Hepatocyte (in vitro differentiated cells): Measurements from ENCODE around the gene OSCP1. TPM values are rescaled to one million over a fixed set of nuclear protein-coding genes. Genes with fewer than 3 reads are reported as not detected.

Experiments
- DNase-seq: peaks from one replicate; pipeline ENCODE4 v3.0.0-alpha.2; 2016; ENCODE audit warnings: low spot score
- H2AFZ ChIP-seq: fragments of 200-600 bp; sonication (generic); 2 replicates; pipeline ENCODE4 v1.6.0; 2016; ENCODE audit warnings: antibody characterized with exemption, mild to moderate bottlenecking
- H3K27ac ChIP-seq: fragments of 200-600 bp; sonication (generic); 2 replicates; pipeline ENCODE4 v1.5.1; 2016; ENCODE audit warnings: mild to moderate bottlenecking
- H3K27me3 ChIP-seq: fragments of 200-600 bp; sonication (generic); 2 replicates; pipeline ENCODE4 v1.6.1; 2016
- H3K36me3 ChIP-seq: fragments of 200-600 bp; sonication (generic); replicated peaks from 2 replicates; pipeline ENCODE4 v1.5.1; 2016; ENCODE audit warnings: low read depth; ENCODE audit not compliant: insufficient read depth
- H3K4me1 ChIP-seq: fragments of 200-600 bp; sonication (generic); 2 replicates; pipeline ENCODE4 v1.5.1; 2016; ENCODE audit warnings: mild to moderate bottlenecking, moderate library complexity; ENCODE audit not compliant: insufficient read depth
- H3K4me2 ChIP-seq: fragments of 200-600 bp; sonication (generic); 2 replicates; pipeline ENCODE4 v1.6.0; 2016
- H3K4me3 ChIP-seq: fragments of 200-600 bp; sonication (generic); 2 replicates; pipeline ENCODE4 v1.5.1; 2016; ENCODE audit warnings: mild to moderate bottlenecking
- H3K79me2 ChIP-seq: fragments of 200-600 bp; sonication (generic); 2 replicates; pipeline ENCODE4 v1.6.0; 2017; ENCODE audit warnings: mild to moderate bottlenecking
- H3K9me2 ChIP-seq: fragments of 200-600 bp; sonication (generic); replicated peaks from 2 replicates; pipeline ENCODE4 v1.6.0; 2017; ENCODE audit warnings: mild to moderate bottlenecking; ENCODE audit not compliant: insufficient read depth
- H3K9me3 ChIP-seq: fragments of 200-600 bp; sonication (generic); 2 replicates; pipeline ENCODE4 v1.5.1; 2016; ENCODE audit warnings: low read depth, mild to moderate bottlenecking
- H4K20me1 ChIP-seq: fragments of 200-600 bp; sonication (generic); 2 replicates; pipeline ENCODE4 v1.6.0; 2016; ENCODE audit warnings: mild to moderate bottlenecking; ENCODE audit not compliant: insufficient read depth, poor library complexity, severe bottlenecking
- EZH2 ChIP-seq: fragments of 200-600 bp; sonication (generic); IDR thresholded peaks from 2 replicates; pipeline ENCODE4 v1.6.1; 2016; ENCODE audit warnings: antibody characterized with exemption, mild to moderate bottlenecking, borderline replicate concordance
- EZH2phosphoT487 ChIP-seq: fragments of 200-600 bp; sonication (generic); IDR thresholded peaks from one replicate; pipeline ENCODE4 v1.6.1; 2018; ENCODE audit warnings: antibody characterized with exemption, mild to moderate bottlenecking, low read depth, moderate library complexity; ENCODE audit not compliant: unreplicated experiment, severe bottlenecking
- WGBS: methylation state at CpG from one replicate; pipeline ENCODE4 v1.1.6; 2016; ENCODE audit warnings: low lambda C conversion rate; ENCODE audit errors: missing lambda C conversion rate; 5-methylcytosine and 5-hydroxymethylcytosine counted together
- polyA plus RNA-seq: library from polyadenylated mRNA; unstranded; fragments of >200 nt; fragmentation: Nextera tagmentation; extraction: Ambion mirVana; gene quantifications from 2 replicates; pipeline ENCODE4 v1.2.1, GENCODE V29; 2016
- total RNA-seq: library from RNA; depleted of rRNA; stranded (reverse); fragments of >200 nt; gene quantifications from 2 replicates; pipeline ENCODE4 v1.2.3, GENCODE V29; 2014
- TF ChIP-seq, protein P1 (sequence below): fragments of 200-600 bp; sonication (generic); IDR thresholded peaks from 2 replicates; pipeline ENCODE4 v1.5.1; 2016; ENCODE audit warnings: antibody characterized with exemption, mild to moderate bottlenecking; ENCODE audit not compliant: poor library complexity

Gene OSCP1
- total and polyA plus RNA-seq, 2 experiments from 2014 or later: 5.8 to 7.6 TPM

- no peaks in the 10 kb centered on the region for H3K9me2 ChIP-seq
- H3K79me2 ChIP-seq: peaks cover 93% of the 10 kb centered on the region
- peaks cover 12% of the 10 kb centered on the region for H3K4me1 ChIP-seq
- peak overlapping the region; percentile 35 for H3K4me2 ChIP-seq
- peak overlapping the region; percentile 65 for H3K27ac ChIP-seq
- TF ChIP-seq, protein P1, sequence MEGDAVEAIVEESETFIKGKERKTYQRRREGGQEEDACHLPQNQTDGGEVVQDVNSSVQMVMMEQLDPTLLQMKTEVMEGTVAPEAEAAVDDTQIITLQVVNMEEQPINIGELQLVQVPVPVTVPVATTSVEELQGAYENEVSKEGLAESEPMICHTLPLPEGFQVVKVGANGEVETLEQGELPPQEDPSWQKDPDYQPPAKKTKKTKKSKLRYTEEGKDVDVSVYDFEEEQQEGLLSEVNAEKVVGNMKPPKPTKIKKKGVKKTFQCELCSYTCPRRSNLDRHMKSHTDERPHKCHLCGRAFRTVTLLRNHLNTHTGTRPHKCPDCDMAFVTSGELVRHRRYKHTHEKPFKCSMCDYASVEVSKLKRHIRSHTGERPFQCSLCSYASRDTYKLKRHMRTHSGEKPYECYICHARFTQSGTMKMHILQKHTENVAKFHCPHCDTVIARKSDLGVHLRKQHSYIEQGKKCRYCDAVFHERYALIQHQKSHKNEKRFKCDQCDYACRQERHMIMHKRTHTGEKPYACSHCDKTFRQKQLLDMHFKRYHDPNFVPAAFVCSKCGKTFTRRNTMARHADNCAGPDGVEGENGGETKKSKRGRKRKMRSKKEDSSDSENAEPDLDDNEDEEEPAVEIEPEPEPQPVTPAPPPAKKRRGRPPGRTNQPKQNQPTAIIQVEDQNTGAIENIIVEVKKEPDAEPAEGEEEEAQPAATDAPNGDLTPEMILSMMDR: no peak
- no peak for TF ChIP-seq EZH2phosphoT487
- no peak for TF ChIP-seq EZH2
- WGBS: 71% methylated on average over 3 of the region's 3 CpGs
- no peaks in the 10 kb centered on the region for H3K9me3 ChIP-seq
- no peak for DNase-seq
- no peaks in the 10 kb centered on the region for H3K27me3 ChIP-seq
- H4K20me1 ChIP-seq: peaks cover 54% of the 10 kb centered on the region
- H3K36me3 ChIP-seq: no peaks in the 10 kb centered on the region
- no peak overlapping the region for H2AFZ ChIP-seq
- H3K4me3 ChIP-seq: no peak overlapping the region
Observed at GRCh38 chr1:36380782-36381181, 69.5 kb downstream of the OSCP1 start.

DNA sequence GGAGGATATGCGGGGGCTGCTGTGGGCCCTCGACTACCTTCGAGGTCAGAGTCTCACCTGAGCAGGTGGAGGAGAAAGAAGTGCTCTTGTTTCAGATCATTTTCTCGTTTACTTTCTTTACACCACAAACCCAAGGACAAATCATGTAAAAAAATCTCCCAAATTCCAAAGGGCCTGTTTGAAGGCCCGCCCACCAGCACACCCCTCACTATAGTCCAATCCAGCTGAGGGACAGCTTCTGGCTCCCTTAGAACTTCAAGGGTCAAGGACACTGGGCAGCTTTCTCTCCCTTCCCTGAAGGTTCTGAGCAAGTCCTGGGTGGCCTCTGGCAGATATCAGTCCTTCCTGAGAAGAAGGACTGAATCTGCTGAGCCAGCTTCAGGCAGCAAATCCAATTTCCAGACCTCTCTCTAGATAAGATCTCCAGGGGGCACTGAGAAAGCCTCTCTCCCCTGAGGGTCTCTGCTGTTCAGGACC lies 70.1 kb downstream of the OSCP1 start:
- no peak for DNase-seq

GRCh38 chr1:36377791-36378492 lies 72.3 kb downstream of the OSCP1 start:
- H3K36me3 ChIP-seq: no peaks in the 10 kb centered on the region
- no peaks in the 10 kb centered on the region for H3K9me3 ChIP-seq
- no peak overlapping the region for H3K4me3 ChIP-seq
- H2AFZ ChIP-seq: no peak overlapping the region
- DNase-seq: no peak
- no peak overlapping the region for H3K27ac ChIP-seq
- peaks cover 34% of the 10 kb centered on the region for H3K4me1 ChIP-seq
- no peaks in the 10 kb centered on the region for H3K9me2 ChIP-seq
- no peak overlapping the region for H3K4me2 ChIP-seq
- no peaks in the 10 kb centered on the region for H3K27me3 ChIP-seq
- TF ChIP-seq EZH2: no peak
- TF ChIP-seq, protein P1: no peak
- no peak for TF ChIP-seq EZH2phosphoT487
- 82% methylated on average over 4 of the region's 4 CpGs for WGBS
- H3K79me2 ChIP-seq: peaks cover 86% of the 10 kb centered on the region
- H4K20me1 ChIP-seq: peaks cover 35% of the 10 kb centered on the region

More for the DNA sequence above, 70.1 kb downstream of the OSCP1 start:
- Histone ChIP-seq H3K27me3 (no peaks in the 10 kb centered on the region), H3K27ac (peak overlapping the region; percentile 65), H3K4me1 (peaks cover 13% of the 10 kb centered on the region), H3K9me3 (no peaks in the 10 kb centered on the region), H3K4me2 (peak overlapping the region; percentile 35), H4K20me1 (peaks cover 54% of the 10 kb centered on the region), H3K79me2 (peaks cover 97% of the 10 kb centered on the region), H3K9me2 (no peaks in the 10 kb centered on the region), H3K36me3 (no peaks in the 10 kb centered on the region), H3K4me3 (no peak overlapping the region), H2AFZ (no peak overlapping the region)
- TF ChIP-seq EZH2 (no peak), EZH2phosphoT487 (no peak)
- TF ChIP-seq, protein P1: no peak
- WGBS: 43% methylated on average over 5 of the region's 5 CpGs
